HEK293T (cell line): ENCODE results near the gene CHD2.

Experiments used
- NFRKB ChIP-seq: fragments of 450-650 bp; IDR thresholded peaks from 2 replicates; pipeline ENCODE4 v1.6.1; 2016; ENCODE audit warnings: mild to moderate bottlenecking, moderate library complexity
- SUZ12 ChIP-seq: fragments of 450-650 bp; IDR thresholded peaks from 2 replicates; pipeline ENCODE4 v1.6.1; 2016; ENCODE audit warnings: mild to moderate bottlenecking

DNA sequence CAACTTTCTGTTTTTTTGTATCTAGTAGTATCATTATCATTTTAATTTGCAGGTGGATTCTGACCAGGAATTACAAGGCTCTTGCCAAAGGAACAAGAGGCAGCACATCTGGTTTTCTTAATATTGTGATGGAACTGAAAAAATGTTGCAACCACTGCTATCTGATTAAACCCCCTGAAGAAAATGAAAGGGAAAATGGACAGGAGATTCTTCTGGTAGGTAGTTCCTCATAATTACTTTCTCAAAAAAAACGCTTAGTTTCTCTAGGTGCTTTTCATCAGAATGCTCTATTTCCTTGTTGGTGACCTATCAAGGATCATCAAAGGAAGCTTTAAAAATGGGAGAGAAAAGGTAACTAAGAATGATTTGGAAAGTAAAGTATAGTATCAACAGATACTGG, 71.6 kb downstream of the CHD2 start:
- TF ChIP-seq SUZ12, result no peak
- no peak for TF ChIP-seq NFRKB
